Testis (tissue), 2 donors: ENCODE results near the gene PAMR1.

Experiments used
- POLR2A ChIP-seq: fragments of 450-650 bp; IDR thresholded peaks from one replicate; pipeline ENCODE4 v1.6.1; 2017; ENCODE audit warnings: antibody characterized with exemption, mild to moderate bottlenecking, moderate library complexity
- TF ChIP-seq, protein P1 (sequence below), 3 experiments: fragments of 450-650 bp in 2 of 3; fragments of 200-600 bp in 1 of 3; sonication (generic) in 1 of 3; IDR thresholded peaks; one replicate each; pipeline ENCODE4 v1.5.1; 2016 to 2019; ENCODE audit warnings: antibody characterized with exemption in 3 of 3, mild to moderate bottlenecking in 2 of 3, moderate library complexity in 1 of 3

DNA sequence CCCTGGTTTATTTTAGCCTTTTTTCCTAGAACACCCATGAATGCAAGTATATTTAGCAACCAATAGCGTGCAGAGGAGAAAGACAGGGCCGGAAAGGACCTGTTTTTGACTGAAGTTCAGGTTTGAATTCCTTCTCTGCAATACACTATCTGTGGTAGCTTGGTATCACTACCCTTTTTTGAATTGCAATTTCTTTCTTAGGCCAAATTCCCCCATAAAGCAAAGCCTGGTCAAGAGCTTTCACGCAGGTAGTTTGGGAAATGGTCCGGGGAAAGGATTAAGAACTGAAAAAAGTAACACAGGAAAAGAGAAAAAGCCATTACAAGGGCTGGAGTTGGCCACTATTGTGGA lies 38.8 kb upstream of the PAMR1 start:
- TF ChIP-seq, protein P1, sequence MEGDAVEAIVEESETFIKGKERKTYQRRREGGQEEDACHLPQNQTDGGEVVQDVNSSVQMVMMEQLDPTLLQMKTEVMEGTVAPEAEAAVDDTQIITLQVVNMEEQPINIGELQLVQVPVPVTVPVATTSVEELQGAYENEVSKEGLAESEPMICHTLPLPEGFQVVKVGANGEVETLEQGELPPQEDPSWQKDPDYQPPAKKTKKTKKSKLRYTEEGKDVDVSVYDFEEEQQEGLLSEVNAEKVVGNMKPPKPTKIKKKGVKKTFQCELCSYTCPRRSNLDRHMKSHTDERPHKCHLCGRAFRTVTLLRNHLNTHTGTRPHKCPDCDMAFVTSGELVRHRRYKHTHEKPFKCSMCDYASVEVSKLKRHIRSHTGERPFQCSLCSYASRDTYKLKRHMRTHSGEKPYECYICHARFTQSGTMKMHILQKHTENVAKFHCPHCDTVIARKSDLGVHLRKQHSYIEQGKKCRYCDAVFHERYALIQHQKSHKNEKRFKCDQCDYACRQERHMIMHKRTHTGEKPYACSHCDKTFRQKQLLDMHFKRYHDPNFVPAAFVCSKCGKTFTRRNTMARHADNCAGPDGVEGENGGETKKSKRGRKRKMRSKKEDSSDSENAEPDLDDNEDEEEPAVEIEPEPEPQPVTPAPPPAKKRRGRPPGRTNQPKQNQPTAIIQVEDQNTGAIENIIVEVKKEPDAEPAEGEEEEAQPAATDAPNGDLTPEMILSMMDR (IDR thresholded peaks at IDR 0.05), result no peak
- no peak for TF ChIP-seq POLR2A
